Erythroblast (primary cell): ENCODE measurements around the gene NR2F1-AS1.

Experiments
- GATA1 ChIP-seq: IDR thresholded peaks from 2 replicates; pipeline ENCODE4 v1.6.1; 2011; ENCODE audit warnings: low read depth, mild to moderate bottlenecking, control low read depth, low read length, moderate library complexity
- POLR2A ChIP-seq: IDR thresholded peaks from 2 replicates; pipeline ENCODE4 v1.6.1; 2011; ENCODE audit warnings: mild to moderate bottlenecking, low read length

DNA sequence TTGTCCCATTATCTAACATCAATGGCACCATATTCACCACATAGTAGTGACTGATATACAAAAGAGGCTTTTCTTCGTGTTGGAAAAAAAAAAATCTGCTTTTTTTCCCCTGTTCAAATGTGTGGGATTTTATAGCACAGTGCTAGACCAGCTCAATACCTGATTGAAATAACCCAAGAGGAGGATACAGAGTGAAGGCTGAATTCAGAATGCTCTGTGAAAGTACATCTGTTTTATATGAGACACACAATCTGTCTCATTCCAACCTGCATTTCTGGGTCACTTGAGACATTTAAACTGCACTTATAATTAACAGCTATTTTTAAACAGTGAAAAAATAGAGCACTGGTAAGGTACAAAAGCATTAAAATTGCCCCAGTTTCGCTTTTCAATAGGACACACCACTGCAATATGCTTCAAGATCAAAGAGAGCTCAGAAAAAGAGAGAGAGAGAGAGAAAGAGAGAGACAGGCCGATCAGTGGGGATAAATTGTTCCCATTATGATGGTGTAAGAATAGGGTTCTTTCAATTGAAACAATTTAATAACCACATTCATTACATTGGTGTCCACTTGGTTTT is 179.3 kb downstream of the NR2F1-AS1 start:
- TF ChIP-seq GATA1 (no peak), POLR2A (no peak)
